PFSK-1 (cell line): Measurements from ENCODE around the gene ATG4B.

Experiments
- FOXP2 ChIP-seq: optimal IDR thresholded peaks from 2 replicates; pipeline ENCODE3; 2011; ENCODE audit warnings: borderline replicate concordance, control low read depth, inconsistent platforms; ENCODE audit not compliant: insufficient read depth; ENCODE audit errors: extremely low read length, extremely low read depth
- POLR2AphosphoS5 ChIP-seq: IDR thresholded peaks from 2 replicates; pipeline ENCODE4 v1.6.1; 2012; ENCODE audit warnings: low read depth, mild to moderate bottlenecking, control low read depth, low read length, moderate library complexity
- REST ChIP-seq, 2 experiments: IDR thresholded peaks; 2 replicates each; pipeline versions ENCODE4 v1.6.1 to v1.8.0; 2011 to 2012; ENCODE audit warnings: low read depth in 2 of 2, low read length in 2 of 2, control low read depth in 1 of 2, inconsistent platforms in 1 of 2, mild to moderate bottlenecking in 1 of 2, moderate library complexity in 1 of 2; ENCODE audit not compliant: insufficient read depth in 1 of 2
- TAF1 ChIP-seq: IDR thresholded peaks from 2 replicates; pipeline ENCODE4 v1.6.1; 2012; ENCODE audit warnings: low read length, control low read depth, borderline replicate concordance; ENCODE audit not compliant: insufficient read depth

- no peak for TF ChIP-seq REST (IDR thresholded peaks at IDR 0.05; ENCODE audit: insufficient read depth in 1 of 2, low read depth in 2 of 2, low read length in 2 of 2)
- TF ChIP-seq POLR2AphosphoS5: no peak
- no peak for TF ChIP-seq TAF1
- TF ChIP-seq FOXP2: no peak
Observed at GRCh38 chr2:241678784-241679540, 41.5 kb downstream of the ATG4B start.
